Heart left ventricle (tissue), 16 donors: Measurements from ENCODE around the gene DAAM1. TPM values are rescaled to one million over a fixed set of nuclear protein-coding genes. Genes with fewer than 3 reads are reported as not detected.

Source experiments
- ATAC-seq, 4 donors: fragments of 200-7000 bp; cut with Tn5 transposase; one replicate each; pipeline ENCODE4 v1.9.1; 2020 to 2022; ENCODE audit warnings: moderate library complexity in 4 of 4, mild to moderate bottlenecking in 3 of 4, moderate number of reproducible peaks in 1 of 4
- DNase-seq, 5 donors: peaks; one replicate each; pipeline ENCODE4 v3.0.0-alpha.2; 2020
- H3K27ac ChIP-seq, 12 donors: fragments of 200-600 bp; sonication (generic) in 4 of 12; one replicate each; pipeline versions ENCODE4 v1.5.0 to v1.8.0; 2016 to 2022; ENCODE audit warnings: mild to moderate bottlenecking in 2 of 12
- H3K27me3 ChIP-seq, 9 donors: fragments of 200-600 bp; sonication (generic) in 2 of 9; one replicate each; pipeline versions ENCODE4 v1.5.1 to v1.8.0; 2016 to 2022; ENCODE audit warnings: mild to moderate bottlenecking in 3 of 9
- H3K36me3 ChIP-seq, 9 donors: fragments of 200-600 bp; sonication (generic) in 2 of 9; one replicate each; pipeline versions ENCODE4 v1.5.0 to v1.8.0; 2018 to 2022; ENCODE audit warnings: mild to moderate bottlenecking in 2 of 9
- H3K4me1 ChIP-seq, 12 donors: fragments of 200-600 bp; sonication (generic) in 4 of 12; one replicate each; pipeline versions ENCODE4 v1.5.0 to v1.8.0; 2016 to 2022; ENCODE audit warnings: mild to moderate bottlenecking in 3 of 12
- H3K4me3 ChIP-seq, 12 donors: fragments of 200-600 bp; sonication (generic) in 4 of 12; one replicate each; pipeline versions ENCODE4 v1.5.0 to v1.8.0; 2017 to 2022; ENCODE audit warnings: mild to moderate bottlenecking in 9 of 12, moderate library complexity in 4 of 12
- H3K9me3 ChIP-seq, 12 donors: fragments of 200-600 bp; sonication (generic) in 4 of 12; one replicate each; pipeline versions ENCODE4 v1.5.0 to v1.8.0; 2016 to 2022; ENCODE audit warnings: mild to moderate bottlenecking in 1 of 12
- CTCF ChIP-seq, 12 donors: fragments of 200-600 bp; sonication (generic) in 4 of 12; IDR thresholded peaks; one replicate each; pipeline versions ENCODE4 v1.5.0 to v1.8.0; 2018 to 2022; ENCODE audit warnings: antibody characterized with exemption in 12 of 12, mild to moderate bottlenecking in 5 of 12
- POLR2A ChIP-seq, 2 donors: fragments of 450-650 bp; IDR thresholded peaks; one replicate each; pipeline ENCODE4 v1.6.1; 2017; ENCODE audit warnings: antibody characterized with exemption in 2 of 2, mild to moderate bottlenecking in 2 of 2, moderate library complexity in 2 of 2
- WGBS, 4 donors: extraction: QIAGEN DNeasy Blood & Tissue Kit in 2 of 4; methylation state at CpG; one replicate each; pipeline versions ENCODE4 v1.1.5 to v1.1.7; 2013 to 2018; 5-methylcytosine and 5-hydroxymethylcytosine counted together
- intact Hi-C, 10 donors: fragments of 100-400 bp; cut with DNase I; formaldehyde crosslinking; loops; one replicate each; pipeline versions ENCODE4 v1.11.1 to v1.14.2; 2022
- polyA plus RNA-seq, 2 donors: library from polyadenylated mRNA; stranded (reverse); fragments of 200-250 nt; gene quantifications; one replicate each; pipeline ENCODE4 v1.2.3, GENCODE V29; 2013
- total RNA-seq, 9 donors: library from RNA; depleted of rRNA in 2 of 9; stranded (reverse); fragments of >200 nt in 2 of 9; fragmentation: NEBNext Ultra II Directional in 3 of 9; extraction: Animal tissue kit (Norgen Biotek cat#: 25700) in 3 of 9; gene quantifications; one replicate each; pipeline versions ENCODE4 v1.1.0 to v1.2.4, GENCODE V29; 2016 to 2023
- donor health status: ischemic (EF 13 %, LVEDD 7.1; RV severe dilation, severe dysfunction).
- donor health status: healthy with polysubstance abuse.
- donor health status: DM: no; HTN: yes; CAD: no.
- donor health status: DM: no; HTN: no; CAD: no.
- donor health status: ischemic (EF 25% LVEDD 6.9; RV normal size, moderate dysfunction).
- donor health status: ischemic (EF 25% LVEDD 5.7; RV mildly dilated, moderate dysfunction).
- donor health status: healthy.
- donor health status: DM: yes; HTN: yes; CAD: no.
- donor health status: ischemic (EF 35%, LVEDD 5.7; RV mildly dilated, moderate dysfunction).
- donor health status: nonischemic (EF 11% LVEDD 7.7; RV severe dilation, severe dysfunction).
- donor health status: DM: yes; HTN: yes; CAD: no.
- donor health status: PGD.
- donor health status: ischemic (EF 29% LVEDD 5.4; RV normal size, mild dysfunction).
- donor health status: nonischemic (EF 23%, LVEDD 6.1; RV moderate dilation, normal function).

Gene DAAM1
- total and polyA plus RNA-seq, 11 donors, result 18.2 to 92.6 (median 67.2) TPM

- intact Hi-C loops, result no loop called here
These were observed 11.2 kb upstream of the DAAM1 start for GRCh38 chr14:59177262-59177661.

DNA sequence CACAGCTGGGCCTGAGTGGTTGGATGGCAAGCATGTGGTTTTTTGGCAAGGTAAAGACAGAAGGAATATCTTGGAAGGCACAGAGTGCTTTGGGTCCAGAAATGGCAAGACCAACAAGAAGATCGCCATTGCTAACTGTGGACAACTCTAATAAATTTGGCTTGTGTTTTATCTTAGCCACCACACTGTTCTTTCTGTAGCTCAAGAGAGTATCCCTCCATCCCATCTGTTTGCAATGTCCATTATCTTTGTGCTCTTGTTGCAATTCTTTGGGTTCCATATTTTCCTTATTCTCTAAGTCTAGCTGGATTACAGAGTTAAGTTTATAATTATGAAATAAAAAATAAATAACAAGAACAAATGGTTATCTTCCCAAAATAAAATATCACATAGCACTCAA lies 6.7 kb upstream of the DAAM1 start:
- no peak for DNase-seq
- Histone ChIP-seq H3K36me3 (no peaks in the 10 kb centered on the region), H3K27me3 (peaks cover 0 to 3% (median 0%) of the 10 kb centered on the region in 9 donors), H3K9me3 (no peaks in the 10 kb centered on the region), H3K27ac (no peak overlapping the region), H3K4me3 (no peak overlapping the region), H3K4me1 (no peaks in the 10 kb centered on the region)
- TF ChIP-seq POLR2A (IDR thresholded peaks at IDR 0.05) (no peak), CTCF (IDR thresholded peaks at IDR 0.05) (no peak)
- WGBS, 4 donors, result 95 to 100% (median 96%) methylated on average over 1 of the region's 1 CpG
- intact Hi-C loops, result loop anchor here in 3 of 10 donors (5.0 to 10.0 kb wide), 3 partner anchors 39 to 243 kb away; no protein-coding TSS in a partner anchor
- ATAC-seq, result no peak

More at GRCh38 chr14:59177262-59177661, 11.2 kb upstream of the DAAM1 start:
- WGBS, 4 donors, result 87 to 94% (median 92%) methylated on average over 2 of the region's 2 CpGs
- Histone ChIP-seq H3K36me3 (no peaks in the 10 kb centered on the region), H3K27ac (no peak overlapping the region), H3K4me3 (no peak overlapping the region), H3K4me1 (peaks cover 0 to 5% (median 0%) of the 10 kb centered on the region in 12 donors), H3K27me3 (no peaks in the 10 kb centered on the region), H3K9me3 (no peaks in the 10 kb centered on the region)
- DNase-seq, result no peak
- ATAC-seq, result no peak
- TF ChIP-seq CTCF (IDR thresholded peaks at IDR 0.05) (no peak), POLR2A (IDR thresholded peaks at IDR 0.05) (no peak)

GRCh38 chr14:59182641-59183040 lies 5.8 kb upstream of the DAAM1 start:
- Histone ChIP-seq H3K4me3 (no peak overlapping the region), H3K4me1 (peaks cover 0 to 6% (median 3%) of the 10 kb centered on the region in 12 donors), H3K27ac (no peak overlapping the region), H3K36me3 (no peaks in the 10 kb centered on the region), H3K9me3 (no peaks in the 10 kb centered on the region), H3K27me3 (peaks cover 0 to 3% (median 0%) of the 10 kb centered on the region in 9 donors)
- TF ChIP-seq CTCF (IDR thresholded peaks at IDR 0.05), result no peak
- no peak for TF ChIP-seq POLR2A (IDR thresholded peaks at IDR 0.05)
- 91 to 94% (median 92%) methylated on average over 5 of the region's 5 CpGs for WGBS, 4 donors
- DNase-seq (no peak), ATAC-seq (no peak)
- intact Hi-C loops, result loop anchor here in 3 of 10 donors (5.0 to 10.0 kb wide), 3 partner anchors 40 to 242 kb away; no protein-coding TSS in a partner anchor

GRCh38 chr14:59183150-59183549 lies 5.3 kb upstream of the DAAM1 start:
- no peak for ATAC-seq
- no peaks in the 10 kb centered on the region for H3K9me3 ChIP-seq
- no peak for TF ChIP-seq POLR2A (IDR thresholded peaks at IDR 0.05)
- TF ChIP-seq CTCF (IDR thresholded peaks at IDR 0.05), result no peak
- H3K27me3 ChIP-seq, result peaks cover 0 to 3% (median 0%) of the 10 kb centered on the region in 9 donors
- H3K4me3 ChIP-seq, result no peak overlapping the region
- no peak overlapping the region for H3K27ac ChIP-seq
- intact Hi-C loops, result loop anchor here in 3 of 10 donors (5.0 to 10.0 kb wide), 3 partner anchors 41 to 242 kb away; no protein-coding TSS in a partner anchor
- H3K36me3 ChIP-seq, result no peaks in the 10 kb centered on the region
- no peak for DNase-seq
- peaks cover 0 to 8% (median 3%) of the 10 kb centered on the region in 12 donors for H3K4me1 ChIP-seq
